ENCODE results near the gene C1GALT1.

The C1GALT1 gene

DNA sequence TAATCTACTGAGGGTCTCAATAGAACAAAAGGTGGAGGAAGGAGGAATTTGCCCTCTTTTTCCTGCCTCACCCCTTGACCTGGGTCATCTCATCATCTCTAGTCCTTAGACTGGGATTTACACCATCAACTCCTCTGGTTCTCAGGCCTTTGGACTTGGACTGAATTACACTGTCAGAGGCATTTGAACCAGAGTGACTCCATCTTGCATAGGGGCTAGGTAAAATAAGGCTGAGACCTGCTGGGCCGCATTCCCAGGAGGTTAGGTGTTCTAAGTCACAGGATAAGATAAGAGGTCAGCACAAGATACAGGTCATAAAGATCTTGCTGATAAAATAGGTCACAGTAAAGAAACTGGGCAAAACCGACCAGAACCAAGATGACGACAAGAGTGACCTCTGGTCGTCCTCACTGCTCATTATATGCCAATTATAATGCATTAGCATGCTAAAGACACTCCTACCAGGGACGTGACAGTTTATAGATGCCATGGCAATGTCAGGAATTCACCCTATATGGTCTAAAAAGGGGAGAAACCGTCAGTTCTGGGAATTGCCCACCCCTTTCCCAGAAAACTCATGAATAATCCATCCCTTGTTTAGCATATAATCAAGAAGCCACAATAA, 84.0 kb downstream of the C1GALT1 start:
- TF ChIP-seq, protein P1, sequence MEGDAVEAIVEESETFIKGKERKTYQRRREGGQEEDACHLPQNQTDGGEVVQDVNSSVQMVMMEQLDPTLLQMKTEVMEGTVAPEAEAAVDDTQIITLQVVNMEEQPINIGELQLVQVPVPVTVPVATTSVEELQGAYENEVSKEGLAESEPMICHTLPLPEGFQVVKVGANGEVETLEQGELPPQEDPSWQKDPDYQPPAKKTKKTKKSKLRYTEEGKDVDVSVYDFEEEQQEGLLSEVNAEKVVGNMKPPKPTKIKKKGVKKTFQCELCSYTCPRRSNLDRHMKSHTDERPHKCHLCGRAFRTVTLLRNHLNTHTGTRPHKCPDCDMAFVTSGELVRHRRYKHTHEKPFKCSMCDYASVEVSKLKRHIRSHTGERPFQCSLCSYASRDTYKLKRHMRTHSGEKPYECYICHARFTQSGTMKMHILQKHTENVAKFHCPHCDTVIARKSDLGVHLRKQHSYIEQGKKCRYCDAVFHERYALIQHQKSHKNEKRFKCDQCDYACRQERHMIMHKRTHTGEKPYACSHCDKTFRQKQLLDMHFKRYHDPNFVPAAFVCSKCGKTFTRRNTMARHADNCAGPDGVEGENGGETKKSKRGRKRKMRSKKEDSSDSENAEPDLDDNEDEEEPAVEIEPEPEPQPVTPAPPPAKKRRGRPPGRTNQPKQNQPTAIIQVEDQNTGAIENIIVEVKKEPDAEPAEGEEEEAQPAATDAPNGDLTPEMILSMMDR (IDR thresholded peaks at IDR 0.05; ENCODE audit: control insufficient read depth, insufficient read depth, low read depth, low read length, missing control alignments) = no peak
- DNase-seq (ENCODE audit: low read depth) = no peak
- no peak overlapping the region for H3K4me3 ChIP-seq (ENCODE audit: control insufficient read depth, low read depth, low read length)

DNA sequence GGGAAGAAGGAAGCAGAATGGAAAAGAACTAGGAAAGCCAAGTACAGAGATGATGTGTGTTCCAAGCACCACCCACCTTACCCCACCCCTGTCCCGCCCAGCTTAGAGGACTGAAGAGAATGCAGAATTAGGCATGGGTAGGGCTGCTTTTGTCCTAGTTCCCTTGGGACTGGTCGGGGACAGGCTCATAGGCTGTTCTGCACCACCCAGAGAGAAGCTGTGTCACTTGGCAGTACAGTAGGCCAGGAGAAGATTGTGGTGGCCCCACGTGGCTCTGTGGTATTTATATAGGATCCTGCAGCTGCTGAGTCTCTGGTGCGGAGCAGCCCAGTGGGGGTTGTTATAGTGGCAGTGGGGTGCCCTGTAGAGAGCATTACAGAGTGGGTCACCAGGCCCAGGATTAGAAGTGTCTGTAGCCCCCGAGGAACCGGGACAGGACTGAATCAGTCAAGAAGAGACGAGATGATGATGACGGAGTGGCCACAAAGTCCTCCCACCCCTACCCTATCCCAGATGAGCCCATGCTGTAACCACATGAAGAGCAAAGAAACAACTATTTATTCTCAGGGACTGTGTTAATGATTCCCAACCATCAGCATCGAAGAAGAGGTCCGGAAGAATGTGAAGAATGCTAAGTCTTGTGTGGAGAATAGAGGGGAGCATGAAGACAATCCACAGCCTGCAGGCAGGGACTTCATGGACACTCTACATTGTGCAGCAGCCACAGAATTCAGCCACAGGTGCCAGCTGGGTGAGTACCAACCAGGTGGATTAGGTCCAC, 88.9 kb downstream of the C1GALT1 start:
- TF ChIP-seq, protein P1 (IDR thresholded peaks at IDR 0.05; ENCODE audit: control insufficient read depth, insufficient read depth, low read depth, low read length, missing control alignments) = no peak
- no peak overlapping the region for H3K4me3 ChIP-seq (ENCODE audit: control insufficient read depth, low read depth, low read length)
- DNase-seq (ENCODE audit: low read depth) = no peak

DNA sequence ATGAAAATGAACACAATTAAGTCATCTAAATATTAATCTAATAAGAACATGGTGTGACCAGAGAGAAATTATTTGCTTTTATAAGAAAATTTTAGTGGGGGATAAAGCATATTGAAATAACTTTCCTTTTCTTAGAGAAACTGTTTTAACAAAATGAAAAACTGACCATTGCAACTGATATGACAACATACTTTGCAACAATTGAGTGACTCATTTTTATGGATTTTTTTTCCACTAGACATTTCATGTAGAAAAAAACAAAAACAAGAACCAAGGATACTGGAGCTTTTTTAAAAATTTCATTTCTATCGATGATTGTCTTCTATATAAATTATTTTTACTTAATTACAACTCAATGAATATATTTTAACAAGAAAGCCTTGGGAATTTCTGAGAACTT, 90.0 kb downstream of the C1GALT1 start:
- peak; percentile 21 for DNase-seq (ENCODE audit: low read depth)
- H3K4me3 ChIP-seq (ENCODE audit: control insufficient read depth, low read depth, low read length) = no peak overlapping the region
- TF ChIP-seq, protein P1 (IDR thresholded peaks at IDR 0.05; ENCODE audit: control insufficient read depth, insufficient read depth, low read depth, low read length, missing control alignments) = no peak

DNA sequence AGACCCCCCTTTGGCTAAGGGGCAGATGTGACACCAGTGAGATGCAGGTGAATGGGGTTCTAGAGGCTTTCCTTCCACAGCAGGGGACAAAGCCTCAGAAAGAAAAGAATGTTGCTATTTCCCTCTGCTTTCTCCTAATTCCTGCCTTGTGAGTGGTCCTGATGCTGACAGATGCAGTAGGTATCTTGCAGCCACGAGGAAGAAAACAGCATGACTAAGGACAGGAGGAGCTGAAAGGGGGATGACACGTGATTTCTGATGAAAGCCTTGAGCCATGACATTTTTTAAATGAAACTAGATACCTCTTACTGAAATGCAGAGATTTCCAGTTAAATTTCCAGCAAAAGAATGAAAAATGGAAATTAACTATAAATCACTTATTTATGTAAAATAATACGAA, 92.4 kb downstream of the C1GALT1 start:
- TF ChIP-seq, protein P1 (IDR thresholded peaks at IDR 0.05; ENCODE audit: control insufficient read depth, insufficient read depth, low read depth, low read length, missing control alignments) = no peak
- DNase-seq (ENCODE audit: low read depth) = no peak
- no peak overlapping the region for H3K4me3 ChIP-seq (ENCODE audit: control insufficient read depth, low read depth, low read length)

DNA sequence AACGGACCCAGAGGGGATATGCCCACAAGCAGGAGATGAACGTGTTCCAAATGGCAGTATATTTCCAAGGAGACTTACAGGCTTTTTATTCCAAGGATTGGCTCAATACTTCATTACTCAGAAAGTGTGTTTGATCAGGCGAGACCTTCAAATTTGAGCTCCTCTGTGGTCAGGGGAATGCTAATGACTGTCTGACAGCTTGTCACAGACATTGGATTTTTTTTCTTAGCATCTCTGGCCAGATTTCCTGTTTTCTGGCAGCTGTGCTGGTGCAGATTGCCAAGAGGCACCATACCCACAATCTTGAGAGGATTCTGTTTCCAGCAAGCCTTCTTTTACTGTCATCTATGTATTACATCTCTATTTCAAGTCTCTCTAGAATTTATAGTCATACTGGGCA, 93.8 kb downstream of the C1GALT1 start:
- TF ChIP-seq, protein P1 (IDR thresholded peaks at IDR 0.05; ENCODE audit: control insufficient read depth, insufficient read depth, low read depth, low read length, missing control alignments) = no peak
- no peak overlapping the region for H3K4me3 ChIP-seq (ENCODE audit: control insufficient read depth, low read depth, low read length)
- DNase-seq (ENCODE audit: low read depth) = no peak

DNA sequence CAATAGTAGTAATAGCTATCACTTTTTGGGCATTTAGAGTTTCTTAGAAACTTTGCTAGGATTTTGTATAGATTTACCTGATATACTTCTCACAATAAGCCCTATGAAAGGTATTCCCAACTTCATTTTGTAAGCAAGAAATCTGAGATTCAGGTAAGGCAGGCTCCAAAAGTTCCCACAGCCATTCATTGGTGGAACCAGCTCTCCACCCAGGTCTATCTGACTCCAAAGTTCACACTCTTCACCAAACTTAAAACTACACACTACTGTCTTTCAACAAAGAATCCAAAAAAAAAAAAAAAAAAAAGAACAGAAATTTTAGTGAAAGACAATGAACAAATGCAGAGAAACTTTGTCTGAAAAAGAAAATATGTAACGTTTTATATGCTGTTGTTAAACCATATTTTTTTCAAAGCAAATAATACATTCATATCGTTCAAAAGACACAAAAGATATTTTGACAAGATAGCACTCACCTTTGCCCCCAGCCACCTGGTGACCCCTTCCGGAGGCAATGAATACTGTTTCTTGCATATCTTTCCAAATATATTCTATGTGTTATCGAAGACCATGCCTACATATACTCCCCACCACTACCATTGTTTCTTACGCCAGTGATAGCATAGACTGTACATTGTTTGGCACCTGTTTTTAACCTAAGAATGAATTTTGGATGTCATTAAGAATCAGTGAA, 108.2 kb downstream of the C1GALT1 start:
- TF ChIP-seq, protein P1 (IDR thresholded peaks at IDR 0.05; ENCODE audit: control insufficient read depth, insufficient read depth, low read depth, low read length, missing control alignments) = no peak
- DNase-seq (ENCODE audit: low read depth) = no peak
- H3K4me3 ChIP-seq (ENCODE audit: control insufficient read depth, low read depth, low read length) = no peak overlapping the region

Measured in AG09309 (cell line).